ENCODE results near the gene UBE2R2.

UBE2R2 gene

DNA sequence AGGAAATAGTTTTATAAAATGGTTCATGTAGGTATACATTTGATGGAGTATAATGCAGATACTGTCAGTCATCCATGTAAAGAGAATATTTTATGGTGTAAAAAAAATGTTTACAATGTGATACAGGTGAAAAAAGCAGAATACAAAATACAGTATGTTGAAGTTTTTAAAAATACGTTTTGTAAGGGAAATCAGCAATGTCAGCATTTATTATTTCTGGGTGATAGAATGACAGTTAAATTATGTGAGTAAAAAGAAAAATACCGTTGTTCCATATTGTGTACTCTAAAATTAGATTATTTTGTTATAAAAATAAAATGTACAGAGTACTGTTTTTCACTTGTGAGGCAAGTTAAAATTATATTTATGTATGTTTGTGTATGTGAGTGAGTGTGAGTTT, 69.0 kb downstream of the UBE2R2 start:
- DNase-seq = no peak

DNA sequence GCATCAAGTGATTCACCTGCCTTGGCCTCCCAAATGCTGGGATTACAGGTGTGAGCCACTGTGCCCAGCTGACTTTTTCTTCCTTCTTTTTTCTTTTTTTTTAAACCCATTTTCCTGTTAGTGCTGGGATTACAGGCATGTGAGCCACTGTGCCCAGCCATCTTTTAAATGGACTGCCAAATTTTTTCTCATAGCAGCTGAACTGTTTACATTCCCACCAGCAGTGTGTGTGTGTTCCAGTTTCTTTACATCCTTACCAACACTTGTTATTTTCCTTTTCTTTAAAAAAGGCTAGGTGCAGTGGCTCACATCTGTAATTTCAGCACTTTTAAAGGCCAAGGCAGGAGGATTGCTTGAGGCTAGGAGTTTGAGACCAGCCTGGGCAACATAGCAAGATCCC, 76.9 kb downstream of the UBE2R2 start:
- DNase-seq = no peak

DNA sequence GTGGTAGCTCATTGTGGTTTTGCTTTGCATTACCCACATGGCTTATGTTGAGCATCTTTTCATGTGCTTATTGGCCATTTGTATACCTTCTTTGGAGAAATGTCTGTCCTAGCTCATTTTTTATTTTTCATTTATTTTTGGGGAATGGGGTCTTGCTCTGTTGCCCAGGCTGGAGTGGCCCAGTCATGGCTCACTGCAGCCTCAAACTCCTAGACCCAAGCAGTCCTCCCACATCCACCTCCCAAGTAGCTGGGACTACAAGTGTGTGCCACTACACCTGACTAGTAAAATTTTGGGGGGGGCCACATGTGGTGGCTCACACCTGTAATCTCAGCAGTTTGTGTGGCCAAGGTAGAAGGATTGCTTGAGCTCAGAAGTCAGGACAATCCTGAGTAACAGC, 77.4 kb downstream of the UBE2R2 start:
- DNase-seq = no peak

DNA sequence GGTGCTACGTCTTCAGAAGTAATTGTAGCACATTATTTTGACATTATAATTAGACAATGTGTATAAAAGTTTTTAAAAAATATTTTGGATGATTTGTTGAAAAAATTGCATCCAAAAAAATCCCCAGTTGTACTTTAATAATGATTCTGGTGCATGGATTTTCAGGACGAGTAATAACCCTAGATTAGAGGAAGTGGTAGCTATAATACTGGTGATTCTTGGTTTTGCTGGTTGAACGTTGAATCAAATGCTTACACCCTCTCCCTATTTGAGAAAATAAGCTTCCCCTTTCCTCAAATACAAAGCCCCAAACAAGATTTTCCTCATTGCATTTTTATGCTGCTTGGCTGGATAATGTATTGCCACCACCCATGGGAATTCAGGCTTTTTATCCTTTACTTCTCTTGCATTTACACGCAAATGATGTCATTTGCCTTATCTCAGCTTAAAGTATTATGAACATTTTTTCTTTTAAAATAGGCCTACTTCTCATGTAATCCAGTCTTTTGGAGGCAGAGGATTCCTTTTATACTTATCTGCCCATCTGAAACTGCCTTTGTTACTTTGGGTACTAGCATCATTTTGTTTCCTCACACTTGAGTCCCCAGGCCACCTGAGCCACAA, 86.3 kb downstream of the UBE2R2 start:
- no peak for DNase-seq

DNA sequence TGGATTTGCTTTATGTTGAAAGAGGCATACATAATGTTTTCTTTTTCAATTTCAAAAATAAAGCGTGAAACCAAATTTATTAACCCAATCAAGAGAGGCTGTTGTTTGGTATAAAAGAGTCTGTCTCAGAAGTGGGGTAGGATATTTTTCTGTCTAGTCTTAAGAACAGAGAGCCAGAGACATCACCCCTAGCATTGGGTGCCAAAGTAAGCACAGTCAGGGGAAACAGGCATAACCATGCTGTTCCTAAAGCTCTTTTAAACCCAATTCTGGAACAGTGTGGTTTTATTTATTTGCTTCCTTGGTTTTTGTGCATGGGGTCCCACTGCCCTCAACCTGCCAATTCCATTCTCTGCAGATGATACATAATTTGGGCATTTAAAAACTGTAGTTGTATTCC, 88.2 kb downstream of the UBE2R2 start:
- DNase-seq = no peak

DNA sequence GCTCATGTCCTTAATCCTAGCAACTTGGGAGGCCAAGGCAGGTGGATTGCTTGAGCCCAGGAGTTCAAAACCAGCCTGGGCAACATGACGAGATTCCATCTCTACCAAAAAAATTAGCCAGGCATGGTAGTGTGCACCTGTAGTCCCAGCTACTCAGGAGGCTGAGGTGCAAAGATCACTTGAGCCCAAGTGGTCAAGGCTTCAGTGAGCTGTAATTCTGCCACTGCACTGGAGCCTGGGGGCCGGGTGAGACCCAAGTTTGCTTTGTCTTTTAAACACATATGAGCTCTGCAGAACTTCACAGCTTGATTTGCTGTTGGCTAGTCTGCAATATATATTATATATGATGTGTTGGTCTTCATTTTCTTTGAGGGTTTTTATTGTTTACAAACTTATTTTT, 89.8 kb downstream of the UBE2R2 start:
- DNase-seq = no peak

DNA sequence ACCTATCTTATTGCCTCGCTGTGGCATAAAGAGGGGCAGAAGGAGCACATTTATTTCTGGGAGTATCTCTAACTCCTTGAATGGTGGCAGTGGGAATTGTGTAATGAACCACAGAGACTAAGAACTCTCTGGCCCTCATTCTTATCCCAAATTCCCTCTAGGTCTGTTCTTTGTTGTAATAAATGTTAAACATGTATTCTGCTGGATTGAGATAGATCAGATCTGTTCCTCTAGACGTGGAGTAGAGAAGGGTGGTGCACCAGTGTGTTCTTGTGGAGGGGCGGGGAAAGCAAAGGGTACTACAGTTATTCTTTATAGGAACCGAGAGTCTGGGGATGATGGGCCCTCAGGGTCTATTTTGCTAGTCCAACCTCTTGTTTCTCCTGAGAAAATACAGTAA, 90.4 kb downstream of the UBE2R2 start:
- DNase-seq = no peak

DNA sequence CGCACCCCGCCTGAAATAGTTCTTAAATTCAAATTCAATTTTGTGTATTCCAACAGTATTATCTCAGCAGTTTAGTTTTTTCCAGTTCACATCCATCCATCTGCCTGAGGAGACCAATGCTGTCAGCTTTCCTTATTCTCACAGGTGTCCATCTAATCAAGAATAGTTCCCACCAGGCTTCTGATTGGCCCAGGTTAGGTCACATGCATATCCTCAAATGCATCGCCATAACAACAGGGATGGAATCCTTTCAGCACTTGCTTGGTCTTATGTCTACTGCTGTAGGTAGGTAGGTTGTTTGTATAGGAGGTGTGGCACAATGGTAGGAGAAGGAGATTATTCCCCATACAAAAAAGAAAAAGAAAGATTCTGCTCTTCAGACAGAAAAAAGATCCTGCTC, 91.2 kb downstream of the UBE2R2 start:
- no peak for DNase-seq

DNA sequence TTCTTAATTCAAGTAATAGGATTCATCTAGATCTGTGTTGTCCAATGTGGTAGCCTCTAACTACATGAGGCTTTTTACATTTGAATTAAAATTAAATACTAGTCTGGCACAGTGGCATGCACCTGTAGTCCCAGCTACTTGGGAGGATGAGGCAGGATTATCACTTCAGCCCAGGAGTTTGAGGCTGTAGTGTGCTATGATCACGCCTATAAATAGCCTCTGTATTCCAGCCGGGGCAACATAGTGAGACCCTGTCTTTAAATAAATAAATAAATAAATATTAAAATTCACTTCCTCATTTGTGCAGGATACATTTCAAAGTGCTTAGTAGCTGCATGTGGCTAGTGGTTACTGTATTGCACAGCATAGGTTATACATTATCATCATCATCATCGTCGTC, 91.8 kb downstream of the UBE2R2 start:
- no peak for DNase-seq

DNA sequence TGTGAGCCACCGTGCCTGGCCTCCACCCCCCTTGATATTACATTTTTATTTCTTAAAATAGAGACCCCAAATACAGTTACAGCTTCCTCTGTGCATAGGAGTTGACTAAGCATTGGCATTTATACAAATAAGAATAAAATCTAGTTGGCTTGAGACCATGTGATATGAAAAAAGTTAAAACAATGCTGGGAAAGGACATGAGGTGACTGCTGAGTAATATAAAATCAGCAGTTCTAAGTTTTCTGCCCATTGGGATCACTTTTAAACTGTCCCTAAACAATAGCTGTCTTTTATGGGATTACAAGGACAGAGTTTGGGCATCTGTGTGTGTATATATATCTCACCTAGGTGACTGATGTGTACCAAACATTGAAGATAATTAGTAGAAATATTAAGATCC, 96.6 kb downstream of the UBE2R2 start:
- no peak for DNase-seq

DNA sequence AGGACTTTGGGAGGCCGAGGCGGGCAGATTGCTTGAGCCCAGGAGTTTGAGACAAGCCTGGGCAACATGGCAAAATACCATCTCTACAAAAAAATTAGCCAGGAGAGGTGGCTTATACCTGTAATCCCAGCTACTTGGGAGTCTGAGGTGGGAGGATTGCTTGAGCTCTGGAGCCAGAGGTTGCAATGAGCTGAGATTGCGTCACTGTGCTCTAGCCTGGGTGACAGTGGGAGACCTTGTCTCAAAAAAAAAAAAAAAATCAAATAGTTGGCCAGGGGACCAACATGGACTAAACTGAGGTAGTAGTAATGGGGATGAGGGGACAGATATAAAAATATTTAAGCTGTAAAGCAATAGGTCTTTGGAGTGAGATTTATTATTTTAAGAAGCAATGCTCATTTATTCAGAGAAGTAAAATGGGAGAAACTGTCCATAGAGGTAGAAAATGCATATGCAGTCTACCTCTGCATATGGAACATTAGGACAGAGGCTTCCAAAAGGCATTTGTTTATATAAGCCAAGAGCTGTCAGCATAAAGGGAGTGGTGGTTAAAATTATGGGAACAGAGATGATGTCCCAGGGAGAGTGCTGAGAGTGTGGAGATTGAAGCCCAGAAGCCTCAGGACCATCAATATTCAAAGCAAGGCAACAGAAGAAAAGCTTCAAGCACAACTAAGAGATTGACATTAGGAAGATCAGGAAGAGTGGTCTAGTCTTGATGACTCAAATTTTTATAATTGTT, 98.1 kb downstream of the UBE2R2 start:
- no peak for DNase-seq

DNA sequence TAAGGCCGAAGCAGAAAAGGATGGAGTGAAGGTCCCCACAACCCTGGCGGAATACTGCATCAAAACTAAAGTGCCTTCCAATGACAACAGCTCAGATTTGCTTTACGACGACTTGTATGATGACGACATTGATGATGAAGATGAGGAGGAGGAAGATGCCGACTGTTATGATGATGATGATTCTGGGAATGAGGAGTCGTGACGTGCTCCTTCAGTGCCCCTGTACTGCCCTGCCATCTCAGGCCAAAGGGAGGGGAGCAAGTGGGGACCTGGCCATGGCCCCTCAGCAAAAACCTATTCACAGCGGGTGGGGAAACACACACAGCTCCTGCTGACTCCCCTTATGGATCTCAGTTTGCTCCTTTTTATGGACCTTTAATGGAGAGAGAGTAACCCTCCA, 100.1 kb downstream of the UBE2R2 start:
- no peak for DNase-seq

DNA sequence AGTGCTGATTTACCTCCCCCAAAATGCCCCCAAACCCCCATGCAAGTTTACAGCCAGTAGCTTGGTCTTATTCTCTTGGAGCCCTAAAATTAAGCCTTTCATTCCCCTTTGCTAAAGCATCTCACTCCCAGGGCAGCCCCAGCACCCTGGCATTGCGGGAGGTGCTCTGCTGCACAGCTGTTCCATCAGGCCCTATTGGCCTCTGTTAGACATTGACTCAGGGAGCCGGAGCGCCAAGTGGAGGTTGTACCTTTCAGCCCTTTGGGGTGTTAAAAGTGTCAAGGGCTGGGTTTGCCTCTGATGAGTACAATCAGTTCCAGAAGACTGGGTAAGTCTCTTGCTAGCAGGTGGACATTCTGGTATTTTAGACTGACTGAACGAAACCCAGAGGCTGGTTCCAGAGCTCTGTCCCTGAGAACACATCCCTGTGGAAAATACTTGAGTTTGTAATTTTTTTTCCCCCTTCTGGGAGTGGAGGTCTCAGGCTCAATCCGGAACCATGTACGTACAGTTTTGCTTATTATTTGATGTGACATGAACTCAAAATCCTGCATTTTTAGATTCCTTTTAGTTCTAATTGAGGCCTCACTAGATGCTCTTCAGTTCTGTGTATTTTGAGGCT, 102.4 kb downstream of the UBE2R2 start:
- DNase-seq = no peak

DNA sequence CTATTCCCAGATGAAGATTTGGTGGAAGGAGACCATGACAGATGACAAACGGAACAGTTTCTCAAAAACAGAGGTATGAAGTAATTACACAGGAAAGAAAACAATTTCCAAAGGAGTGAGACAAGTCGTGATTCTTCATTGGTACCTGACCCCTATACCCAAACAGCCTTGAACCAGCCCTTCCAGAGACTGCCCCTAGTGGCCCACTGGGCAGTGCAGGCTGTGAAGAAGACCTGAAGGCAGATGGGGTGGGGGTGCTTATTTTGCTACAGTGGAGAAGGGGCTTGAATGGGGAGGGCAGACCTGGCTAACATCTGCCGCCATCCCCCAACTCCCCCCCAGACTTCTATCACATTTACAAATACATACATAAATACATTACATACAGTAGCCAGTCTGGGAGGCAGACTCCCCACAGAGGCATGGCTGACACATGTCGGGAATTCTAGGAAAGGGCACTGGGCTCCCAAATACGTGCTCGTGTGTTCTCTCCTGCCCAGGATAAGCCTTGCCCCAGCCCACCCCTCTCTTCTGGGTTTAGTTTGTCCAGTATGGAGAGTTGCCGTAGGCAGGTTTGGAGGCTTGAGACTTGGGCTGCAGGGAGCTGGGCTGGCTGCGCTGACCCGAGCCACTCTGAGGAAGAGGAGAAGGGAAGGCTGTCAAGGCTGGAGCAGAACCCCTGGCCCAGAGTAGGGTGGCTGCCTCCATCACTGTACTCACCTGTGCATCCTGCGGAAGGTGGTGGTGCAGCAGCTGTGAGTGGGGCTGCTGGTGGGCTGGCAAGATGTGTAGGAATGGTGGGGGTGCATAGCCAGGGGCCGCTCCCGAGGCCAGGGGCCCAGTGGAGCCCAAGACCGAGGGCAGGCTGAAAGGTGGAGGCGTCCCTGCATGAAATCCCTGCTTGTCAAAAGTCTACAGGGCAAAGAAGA, 105.3 kb downstream of the UBE2R2 start:
- DNase-seq = no peak

DNA sequence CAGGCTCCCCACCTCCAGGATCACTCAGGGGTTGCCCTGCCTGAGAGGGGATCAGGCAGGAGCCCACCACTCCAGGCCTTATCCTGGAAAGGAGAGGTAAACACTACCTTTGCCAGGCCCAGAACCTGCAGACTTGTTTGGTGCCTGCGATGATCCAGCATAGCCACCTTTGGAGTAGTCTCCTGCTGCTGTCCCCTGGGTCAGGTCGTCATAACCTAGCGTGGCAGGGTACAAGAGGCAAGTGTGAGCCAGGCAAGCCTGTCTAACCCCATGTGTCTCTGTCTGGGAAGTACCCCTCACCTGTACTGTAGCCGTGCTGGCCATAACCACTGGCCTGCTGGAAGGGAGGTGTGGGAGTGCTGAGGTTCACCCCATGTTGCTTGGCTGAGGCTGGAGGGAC, 106.1 kb downstream of the UBE2R2 start:
- DNase-seq = no peak

DNA sequence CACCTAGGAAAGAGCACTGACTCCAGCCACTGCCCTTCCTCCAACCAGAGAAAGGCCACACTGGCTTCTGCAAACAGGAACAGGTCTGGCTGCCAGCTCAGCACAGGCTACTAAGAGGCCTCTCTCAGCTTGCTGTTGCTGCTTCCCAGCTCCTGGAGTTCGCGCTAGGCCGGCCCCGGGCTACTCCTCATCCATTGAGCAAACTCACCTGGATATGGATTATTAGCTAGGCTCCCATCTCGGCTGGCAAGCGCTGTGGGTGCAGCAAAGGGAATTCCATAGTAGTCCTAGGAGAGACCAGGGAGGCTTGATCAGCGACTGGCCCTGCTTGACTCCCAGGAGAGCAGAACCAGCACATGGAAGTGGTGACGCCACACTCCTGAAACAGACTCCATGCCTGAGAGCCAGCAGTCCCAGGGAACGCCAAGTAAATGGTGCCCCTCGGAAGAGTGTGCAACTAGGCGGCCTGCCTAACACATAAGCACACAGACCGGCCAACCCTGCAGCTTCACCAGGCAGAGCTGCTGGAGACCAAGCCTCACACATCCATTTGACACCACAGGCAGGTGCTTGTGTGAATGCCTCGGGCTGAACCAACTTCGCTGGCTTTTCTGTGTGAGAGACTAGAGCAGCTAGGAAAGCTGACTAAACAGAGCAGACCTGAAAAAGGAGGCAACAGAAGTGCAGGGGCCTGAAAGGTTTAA, 107.2 kb downstream of the UBE2R2 start:
- DNase-seq = no peak

DNA sequence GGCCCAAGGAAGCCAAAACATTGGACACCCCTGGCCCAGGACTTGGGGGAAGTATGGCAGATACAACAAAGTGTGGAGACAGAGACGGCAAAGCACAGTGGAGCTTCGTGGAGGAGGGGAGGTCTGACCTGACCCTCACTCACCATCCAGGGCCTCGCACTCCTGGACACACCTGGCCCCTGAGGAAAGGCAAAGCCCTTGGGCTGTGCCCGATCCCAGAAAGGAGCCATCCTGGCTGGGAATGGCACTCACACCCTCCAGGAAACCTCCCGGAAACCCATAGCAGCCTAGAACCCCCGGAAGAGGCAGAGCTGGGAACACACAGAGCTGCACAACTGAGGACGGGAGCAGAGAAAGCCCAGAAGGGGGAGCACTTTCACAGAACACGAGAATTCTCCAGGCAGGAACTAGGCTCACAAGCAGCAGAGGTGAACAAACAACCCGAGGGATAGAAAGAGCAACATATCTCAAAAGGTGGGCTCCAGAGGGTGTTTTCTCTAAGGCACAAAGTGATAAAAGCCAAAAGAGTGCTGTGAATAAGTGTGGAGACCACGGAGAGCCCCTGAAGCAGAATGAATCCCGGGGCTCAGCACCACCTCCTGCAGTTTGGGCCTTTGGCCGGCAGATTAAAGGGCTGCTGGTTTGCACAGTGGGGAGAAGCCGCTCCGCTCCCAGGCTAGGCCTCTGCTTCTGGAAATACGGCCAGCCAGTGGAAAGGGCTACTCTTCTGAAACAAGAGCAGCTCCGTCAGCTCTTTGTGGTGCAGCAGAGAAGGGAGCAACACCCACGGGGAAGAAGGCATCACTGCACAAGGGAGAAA, 108.2 kb downstream of the UBE2R2 start:
- no peak for DNase-seq

DNA sequence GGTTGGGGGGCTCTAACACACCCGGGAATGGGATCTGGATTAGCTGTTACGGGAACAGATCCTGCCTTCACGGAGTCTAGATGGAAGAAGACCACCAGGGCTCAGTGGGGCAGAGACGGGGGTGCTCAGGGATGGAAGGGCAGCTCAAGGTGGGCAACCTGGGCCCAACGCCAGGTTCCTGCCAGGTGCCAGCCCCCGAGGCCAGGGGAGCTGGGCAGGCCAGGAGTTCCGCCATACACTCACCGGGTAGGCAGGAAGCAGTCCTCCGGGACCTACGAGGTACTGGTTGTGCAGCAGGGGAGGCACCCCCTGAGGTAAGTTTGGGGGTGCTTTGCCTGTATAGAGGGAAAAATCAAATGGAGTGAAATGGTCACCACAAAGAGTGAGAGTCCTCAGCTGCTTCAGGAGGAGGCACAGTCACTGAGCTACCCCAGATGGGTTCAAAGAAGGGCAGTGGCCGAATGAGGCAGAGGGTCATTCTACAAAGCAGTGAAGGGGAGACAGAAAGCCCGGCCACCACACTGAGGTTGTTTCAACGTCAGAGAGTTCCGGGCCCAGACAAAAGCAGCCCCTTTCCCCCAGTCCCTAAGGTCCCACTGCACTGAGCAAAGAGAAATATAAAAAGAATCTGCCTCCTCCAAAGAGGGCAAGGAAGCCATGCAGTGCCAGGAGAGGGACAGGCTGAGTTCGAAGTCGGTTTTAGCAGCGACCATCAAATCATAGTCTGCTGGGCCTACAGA, 110.0 kb downstream of the UBE2R2 start:
- no peak for DNase-seq

DNA sequence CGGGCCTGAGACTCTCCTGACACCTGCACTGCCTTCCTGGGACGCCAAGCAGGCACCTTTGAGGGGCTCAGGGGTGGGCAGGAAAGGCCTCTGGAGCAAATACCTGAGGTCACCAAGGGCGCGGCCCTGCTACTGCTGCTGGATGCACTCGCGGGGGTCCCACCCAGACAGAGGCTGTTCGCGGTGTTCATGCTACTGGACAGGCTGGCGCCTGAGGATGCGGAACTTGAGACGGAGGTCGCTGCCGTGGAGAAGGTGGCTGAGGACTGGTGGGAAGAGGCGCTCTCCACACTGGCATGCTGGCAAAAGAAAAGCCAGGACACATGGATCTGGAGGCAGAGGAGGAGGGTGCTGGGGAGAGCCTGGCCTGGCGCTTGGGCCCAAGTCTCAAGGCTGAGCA, 110.7 kb downstream of the UBE2R2 start:
- no peak for DNase-seq

DNA sequence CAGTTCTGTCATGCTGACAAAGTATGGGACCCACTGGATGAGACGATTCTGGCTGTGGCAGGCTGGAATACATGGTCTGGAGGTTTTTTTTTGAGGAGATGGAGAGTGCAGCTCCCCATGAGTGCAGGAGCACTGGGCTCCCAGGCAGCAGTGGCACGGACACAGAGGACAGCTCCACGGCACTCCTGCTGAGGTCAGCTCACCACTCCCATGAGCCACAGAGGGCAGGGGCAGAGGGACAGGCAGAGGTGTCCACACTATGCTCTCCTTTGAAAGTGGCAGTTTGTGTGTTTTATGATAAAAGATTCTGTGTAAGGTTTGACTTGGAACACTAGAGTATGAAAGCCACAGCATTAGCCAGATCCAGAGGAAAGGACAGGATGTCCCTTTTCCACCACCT, 114.4 kb downstream of the UBE2R2 start:
- no peak for DNase-seq

All from NCI-H2029 (cell line).